ENCODE results near the gene MYPOP.

The MYPOP gene

DNA sequence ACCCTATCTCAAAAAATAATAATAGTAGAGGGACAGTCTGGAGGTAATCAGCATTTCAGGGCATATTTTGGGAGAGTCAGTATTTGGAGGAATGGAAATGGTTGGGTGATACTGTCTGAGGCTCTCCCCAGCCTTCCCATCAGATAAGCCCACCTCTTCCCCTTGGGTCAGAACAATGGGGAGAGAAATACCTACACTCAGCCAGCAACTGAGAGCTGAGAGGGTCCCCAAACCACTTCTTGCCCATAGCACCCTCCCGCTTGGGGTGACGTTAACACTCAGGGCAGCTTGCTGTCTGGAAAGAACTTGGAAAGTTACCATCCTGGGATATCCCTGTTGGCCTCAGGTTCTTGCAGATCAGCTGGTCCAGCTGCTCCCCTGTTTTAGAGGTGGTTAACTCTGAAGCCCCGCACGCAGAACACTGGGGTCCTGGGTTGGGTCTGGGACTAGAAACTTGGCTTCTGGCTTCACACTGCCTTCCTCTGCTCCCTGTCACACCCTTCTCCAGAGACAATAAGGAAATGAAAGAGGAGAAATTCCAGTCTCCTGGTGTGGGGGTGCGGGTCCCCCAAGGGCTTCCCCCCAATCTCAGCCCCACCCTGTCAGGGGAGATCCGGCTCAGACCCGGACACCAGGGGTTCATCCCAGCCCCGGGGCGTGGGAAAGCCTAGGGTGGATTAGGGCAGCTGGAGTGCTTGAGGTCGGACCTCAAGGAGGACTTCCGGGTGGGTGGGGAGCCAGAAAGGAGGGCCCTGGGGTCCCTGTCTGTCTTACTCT is 35.8 kb downstream of the MYPOP start:
- TF ChIP-seq BACH2 (CRISPR knock-in tag; IDR thresholded peaks at IDR 0.05; ENCODE audit: borderline replicate concordance) (no peak), CSDC2 (CRISPR knock-in tag; IDR thresholded peaks at IDR 0.05) (no peak), TOX (CRISPR knock-in tag; IDR thresholded peaks at IDR 0.05; ENCODE audit: borderline replicate concordance) (no peak), ZNF70 (CRISPR knock-in tag; IDR thresholded peaks at IDR 0.05) (no peak), ARNTL (CRISPR knock-in tag; IDR thresholded peaks at IDR 0.05; ENCODE audit: borderline replicate concordance, low read depth) (no peak), RARB (CRISPR knock-in tag; IDR thresholded peaks at IDR 0.05) (no peak), ISL1 (CRISPR knock-in tag; IDR thresholded peaks at IDR 0.05) (no peak), OSR1 (CRISPR knock-in tag; IDR thresholded peaks at IDR 0.05) (no peak), ZNF8 (CRISPR knock-in tag; IDR thresholded peaks at IDR 0.05) (no peak), PPARA (CRISPR knock-in tag; IDR thresholded peaks at IDR 0.05; ENCODE audit: borderline replicate concordance) (no peak)
- TF ChIP-seq, protein P1, sequence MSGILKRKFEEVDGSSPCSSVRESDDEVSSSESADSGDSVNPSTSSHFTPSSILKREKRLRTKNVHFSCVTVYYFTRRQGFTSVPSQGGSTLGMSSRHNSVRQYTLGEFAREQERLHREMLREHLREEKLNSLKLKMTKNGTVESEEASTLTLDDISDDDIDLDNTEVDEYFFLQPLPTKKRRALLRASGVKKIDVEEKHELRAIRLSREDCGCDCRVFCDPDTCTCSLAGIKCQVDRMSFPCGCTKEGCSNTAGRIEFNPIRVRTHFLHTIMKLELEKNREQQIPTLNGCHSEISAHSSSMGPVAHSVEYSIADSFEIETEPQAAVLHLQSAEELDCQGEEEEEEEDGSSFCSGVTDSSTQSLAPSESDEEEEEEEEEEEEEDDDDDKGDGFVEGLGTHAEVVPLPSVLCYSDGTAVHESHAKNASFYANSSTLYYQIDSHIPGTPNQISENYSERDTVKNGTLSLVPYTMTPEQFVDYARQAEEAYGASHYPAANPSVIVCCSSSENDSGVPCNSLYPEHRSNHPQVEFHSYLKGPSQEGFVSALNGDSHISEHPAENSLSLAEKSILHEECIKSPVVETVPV (CRISPR knock-in tag; IDR thresholded peaks at IDR 0.05), result no peak
- ATAC-seq, result no peak

DNA sequence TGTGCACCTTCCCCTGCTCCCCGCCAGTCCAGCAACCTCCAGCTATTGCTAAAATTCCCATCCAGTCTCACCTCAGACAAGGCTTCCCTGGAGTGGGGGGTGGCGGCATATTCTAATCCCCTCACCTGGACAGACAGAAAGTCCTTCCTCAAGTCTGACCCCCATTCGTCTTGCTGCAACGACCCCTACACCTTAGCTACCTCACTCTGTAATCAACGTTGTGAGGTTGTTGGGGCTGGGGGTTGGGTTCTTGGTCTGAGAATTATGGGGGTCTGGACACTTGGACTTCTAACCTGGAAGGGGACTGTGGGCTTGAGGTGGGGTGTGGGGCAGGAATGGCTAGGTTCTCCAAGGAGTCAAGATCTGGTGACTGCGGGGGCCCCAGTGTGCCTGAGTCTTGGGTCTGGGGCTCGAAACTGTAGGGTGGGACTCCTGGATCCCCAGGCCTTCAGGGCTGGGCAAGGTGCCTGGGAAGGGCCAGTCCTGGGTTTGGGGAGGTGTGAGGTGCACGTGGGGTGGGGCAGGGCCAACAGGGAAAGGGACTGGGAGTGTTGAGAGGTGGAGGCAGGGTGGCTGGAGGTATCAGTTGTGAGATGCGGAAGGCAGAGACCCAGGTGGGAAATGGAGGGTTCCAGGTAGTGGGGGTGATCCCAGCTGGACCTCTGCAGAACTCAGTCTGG is 37.0 kb downstream of the MYPOP start:
- no peak for ATAC-seq
- TF ChIP-seq ESRRG (CRISPR knock-in tag; IDR thresholded peaks at IDR 0.05), result no peak
- TF ChIP-seq BACH2 (CRISPR knock-in tag; IDR thresholded peaks at IDR 0.05; ENCODE audit: borderline replicate concordance), result no peak
- TF ChIP-seq RARB (CRISPR knock-in tag; IDR thresholded peaks at IDR 0.05), result no peak
- TF ChIP-seq ZC3H10 (CRISPR knock-in tag; IDR thresholded peaks at IDR 0.05), result no peak
- TF ChIP-seq, protein P2, sequence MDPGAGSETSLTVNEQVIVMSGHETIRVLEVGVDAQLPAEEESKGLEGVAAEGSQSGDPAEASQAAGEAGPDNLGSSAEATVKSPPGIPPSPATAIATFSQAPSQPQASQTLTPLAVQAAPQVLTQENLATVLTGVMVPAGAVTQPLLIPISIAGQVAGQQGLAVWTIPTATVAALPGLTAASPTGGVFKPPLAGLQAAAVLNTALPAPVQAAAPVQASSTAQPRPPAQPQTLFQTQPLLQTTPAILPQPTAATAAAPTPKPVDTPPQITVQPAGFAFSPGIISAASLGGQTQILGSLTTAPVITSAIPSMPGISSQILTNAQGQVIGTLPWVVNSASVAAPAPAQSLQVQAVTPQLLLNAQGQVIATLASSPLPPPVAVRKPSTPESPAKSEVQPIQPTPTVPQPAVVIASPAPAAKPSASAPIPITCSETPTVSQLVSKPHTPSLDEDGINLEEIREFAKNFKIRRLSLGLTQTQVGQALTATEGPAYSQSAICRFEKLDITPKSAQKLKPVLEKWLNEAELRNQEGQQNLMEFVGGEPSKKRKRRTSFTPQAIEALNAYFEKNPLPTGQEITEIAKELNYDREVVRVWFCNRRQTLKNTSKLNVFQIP (CRISPR knock-in tag; IDR thresholded peaks at IDR 0.05; ENCODE audit: borderline replicate concordance, low read depth), result no peak
- no peak for TF ChIP-seq ZNF8 (CRISPR knock-in tag; IDR thresholded peaks at IDR 0.05)
- no peak for TF ChIP-seq ARNTL (CRISPR knock-in tag; IDR thresholded peaks at IDR 0.05; ENCODE audit: borderline replicate concordance, low read depth)
- no peak for TF ChIP-seq PPARA (CRISPR knock-in tag; IDR thresholded peaks at IDR 0.05; ENCODE audit: borderline replicate concordance)
- no peak for TF ChIP-seq ZNF70 (CRISPR knock-in tag; IDR thresholded peaks at IDR 0.05)
- TF ChIP-seq, protein P3, sequence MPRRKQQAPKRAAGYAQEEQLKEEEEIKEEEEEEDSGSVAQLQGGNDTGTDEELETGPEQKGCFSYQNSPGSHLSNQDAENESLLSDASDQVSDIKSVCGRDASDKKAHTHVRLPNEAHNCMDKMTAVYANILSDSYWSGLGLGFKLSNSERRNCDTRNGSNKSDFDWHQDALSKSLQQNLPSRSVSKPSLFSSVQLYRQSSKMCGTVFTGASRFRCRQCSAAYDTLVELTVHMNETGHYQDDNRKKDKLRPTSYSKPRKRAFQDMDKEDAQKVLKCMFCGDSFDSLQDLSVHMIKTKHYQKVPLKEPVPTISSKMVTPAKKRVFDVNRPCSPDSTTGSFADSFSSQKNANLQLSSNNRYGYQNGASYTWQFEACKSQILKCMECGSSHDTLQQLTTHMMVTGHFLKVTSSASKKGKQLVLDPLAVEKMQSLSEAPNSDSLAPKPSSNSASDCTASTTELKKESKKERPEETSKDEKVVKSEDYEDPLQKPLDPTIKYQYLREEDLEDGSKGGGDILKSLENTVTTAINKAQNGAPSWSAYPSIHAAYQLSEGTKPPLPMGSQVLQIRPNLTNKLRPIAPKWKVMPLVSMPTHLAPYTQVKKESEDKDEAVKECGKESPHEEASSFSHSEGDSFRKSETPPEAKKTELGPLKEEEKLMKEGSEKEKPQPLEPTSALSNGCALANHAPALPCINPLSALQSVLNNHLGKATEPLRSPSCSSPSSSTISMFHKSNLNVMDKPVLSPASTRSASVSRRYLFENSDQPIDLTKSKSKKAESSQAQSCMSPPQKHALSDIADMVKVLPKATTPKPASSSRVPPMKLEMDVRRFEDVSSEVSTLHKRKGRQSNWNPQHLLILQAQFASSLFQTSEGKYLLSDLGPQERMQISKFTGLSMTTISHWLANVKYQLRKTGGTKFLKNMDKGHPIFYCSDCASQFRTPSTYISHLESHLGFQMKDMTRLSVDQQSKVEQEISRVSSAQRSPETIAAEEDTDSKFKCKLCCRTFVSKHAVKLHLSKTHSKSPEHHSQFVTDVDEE (CRISPR knock-in tag; IDR thresholded peaks at IDR 0.05), result no peak
- TF ChIP-seq, protein P1 (CRISPR knock-in tag; IDR thresholded peaks at IDR 0.05), result no peak

DNA sequence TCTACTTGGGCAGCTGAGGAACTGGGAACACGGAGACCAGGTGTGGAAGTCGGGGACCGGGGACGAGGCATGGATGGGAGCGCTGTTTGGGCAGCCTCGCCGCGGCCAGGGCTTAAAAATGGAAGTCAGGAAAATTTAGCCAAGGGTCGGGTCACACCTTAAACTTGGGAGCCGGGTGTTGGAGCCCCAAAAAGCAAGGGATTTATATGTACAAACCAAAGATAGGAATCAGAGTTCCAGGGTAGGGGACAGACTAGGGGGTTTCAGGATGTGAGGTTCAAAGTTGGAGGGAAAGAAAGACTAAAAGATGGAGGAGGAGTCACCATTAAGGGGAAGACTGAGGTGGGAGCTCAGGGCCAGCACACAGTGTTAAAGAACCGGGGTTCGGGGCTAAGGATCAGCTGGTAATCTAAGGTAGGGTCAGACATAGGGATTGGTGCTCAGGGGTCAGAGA is 37.8 kb downstream of the MYPOP start:
- ATAC-seq, result no peak

More for the DNA sequence above, 37.8 kb downstream of the MYPOP start:
- TF ChIP-seq PPARA (CRISPR knock-in tag; IDR thresholded peaks at IDR 0.05; ENCODE audit: borderline replicate concordance), result no peak
- TF ChIP-seq, protein P4, sequence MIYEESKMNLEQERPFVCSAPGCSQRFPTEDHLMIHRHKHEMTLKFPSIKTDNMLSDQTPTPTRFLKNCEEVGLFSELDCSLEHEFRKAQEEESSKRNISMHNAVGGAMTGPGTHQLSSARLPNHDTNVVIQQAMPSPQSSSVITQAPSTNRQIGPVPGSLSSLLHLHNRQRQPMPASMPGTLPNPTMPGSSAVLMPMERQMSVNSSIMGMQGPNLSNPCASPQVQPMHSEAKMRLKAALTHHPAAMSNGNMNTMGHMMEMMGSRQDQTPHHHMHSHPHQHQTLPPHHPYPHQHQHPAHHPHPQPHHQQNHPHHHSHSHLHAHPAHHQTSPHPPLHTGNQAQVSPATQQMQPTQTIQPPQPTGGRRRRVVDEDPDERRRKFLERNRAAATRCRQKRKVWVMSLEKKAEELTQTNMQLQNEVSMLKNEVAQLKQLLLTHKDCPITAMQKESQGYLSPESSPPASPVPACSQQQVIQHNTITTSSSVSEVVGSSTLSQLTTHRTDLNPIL (CRISPR knock-in tag; IDR thresholded peaks at IDR 0.05; ENCODE audit: low read depth), result no peak
